Hepatocyte (in vitro differentiated cells): Measurements from ENCODE around the gene CLTCL1.

Source experiments
- CTCF ChIP-seq: fragments of 200-600 bp; sonication (generic); IDR thresholded peaks from 2 replicates; pipeline ENCODE4 v1.5.1; 2016; ENCODE audit warnings: antibody characterized with exemption, mild to moderate bottlenecking; ENCODE audit not compliant: poor library complexity
- EZH2 ChIP-seq: fragments of 200-600 bp; sonication (generic); IDR thresholded peaks from 2 replicates; pipeline ENCODE4 v1.6.1; 2016; ENCODE audit warnings: antibody characterized with exemption, mild to moderate bottlenecking, borderline replicate concordance
- EZH2phosphoT487 ChIP-seq: fragments of 200-600 bp; sonication (generic); IDR thresholded peaks from one replicate; pipeline ENCODE4 v1.6.1; 2018; ENCODE audit warnings: antibody characterized with exemption, mild to moderate bottlenecking, low read depth, moderate library complexity; ENCODE audit not compliant: unreplicated experiment, severe bottlenecking

- TF ChIP-seq CTCF: no peak
- TF ChIP-seq EZH2: no peak
- TF ChIP-seq EZH2phosphoT487: no peak
These were observed 320 bp downstream of the CLTCL1 start for GRCh38 chr22:19291218-19291579.
